Esophagus muscularis mucosa (tissue), 4 donors: ENCODE measurements around the gene TIGD3. TPM values are rescaled to one million over a fixed set of nuclear protein-coding genes. Genes with fewer than 3 reads are reported as not detected.

ENCODE experiments used
- DNase-seq: peaks from one replicate; pipeline ENCODE4 v3.0.0-alpha.2; 2017; ENCODE audit errors: extremely low spot score
- H3K27ac ChIP-seq, 4 donors: fragments of 200-600 bp; sonication (generic); replicated peaks in 1 of 4; 1 replicate in 3 of 4; 2 replicates in 1 of 4; pipeline ENCODE4 v1.5.1; 2016 to 2019; ENCODE audit warnings: mild to moderate bottlenecking in 1 of 4
- H3K27me3 ChIP-seq, 4 donors: fragments of 200-600 bp; sonication (generic); one replicate each; pipeline versions ENCODE4 v1.5.1 to v1.6.0; 2016 to 2019
- H3K36me3 ChIP-seq, 4 donors: fragments of 200-600 bp; sonication (generic); one replicate each; pipeline ENCODE4 v1.5.1; 2016 to 2019
- H3K4me1 ChIP-seq, 4 donors: fragments of 200-600 bp; sonication (generic); one replicate each; pipeline ENCODE4 v1.5.1; 2016 to 2019
- H3K4me3 ChIP-seq, 4 donors: fragments of 200-600 bp; sonication (generic); 1 replicate in 2 of 4; 2 replicates in 2 of 4; pipeline ENCODE4 v1.5.1; 2016 to 2019; ENCODE audit warnings: mild to moderate bottlenecking in 4 of 4, moderate library complexity in 1 of 4
- H3K9me3 ChIP-seq, 4 donors: fragments of 200-600 bp; sonication (generic); 1 replicate in 3 of 4; 2 replicates in 1 of 4; pipeline ENCODE4 v1.5.1; 2016 to 2019
- EP300 ChIP-seq: sonication (generic); formaldehyde crosslinking; IDR thresholded peaks from one replicate; pipeline ENCODE4 v1.6.1; 2017; ENCODE audit warnings: antibody characterized with exemption
- POLR2A ChIP-seq: fragments of 450-650 bp; IDR thresholded peaks from one replicate; pipeline ENCODE4 v1.6.1; 2017; ENCODE audit warnings: antibody characterized with exemption, moderate library complexity, mild to moderate bottlenecking, low read depth
- POLR2AphosphoS5 ChIP-seq, 2 donors: sonication (generic); formaldehyde crosslinking; IDR thresholded peaks; one replicate each; pipeline ENCODE4 v1.6.1; 2017; ENCODE audit warnings: antibody characterized with exemption in 2 of 2
- WGBS: methylation state at CpG from one replicate; pipeline ENCODE4 v1.1.5; 2018; 5-methylcytosine and 5-hydroxymethylcytosine counted together
- intact Hi-C: fragments of 100-400 bp; cut with DNase I; formaldehyde crosslinking; loops from one replicate; pipeline ENCODE4 v1.15.1; 2023
- total RNA-seq, 4 donors: library from RNA; depleted of rRNA; stranded (reverse); fragments of >200 nt; gene quantifications; one replicate each; pipeline versions ENCODE4 v1.1.0 to v1.2.1, GENCODE V29; 2016
- TF ChIP-seq, protein P1 (sequence below), 3 experiments: fragments of 200-600 bp in 2 of 3; fragments of 450-650 bp in 1 of 3; sonication (generic) in 2 of 3; IDR thresholded peaks; one replicate each; pipeline ENCODE4 v1.5.1; 2017 to 2019; ENCODE audit warnings: antibody characterized with exemption in 3 of 3, mild to moderate bottlenecking in 2 of 3, moderate library complexity in 1 of 3

TIGD3 gene
- total RNA-seq, 4 donors from 2014 or later: 0.19 TPM; not detected in 3

DNA sequence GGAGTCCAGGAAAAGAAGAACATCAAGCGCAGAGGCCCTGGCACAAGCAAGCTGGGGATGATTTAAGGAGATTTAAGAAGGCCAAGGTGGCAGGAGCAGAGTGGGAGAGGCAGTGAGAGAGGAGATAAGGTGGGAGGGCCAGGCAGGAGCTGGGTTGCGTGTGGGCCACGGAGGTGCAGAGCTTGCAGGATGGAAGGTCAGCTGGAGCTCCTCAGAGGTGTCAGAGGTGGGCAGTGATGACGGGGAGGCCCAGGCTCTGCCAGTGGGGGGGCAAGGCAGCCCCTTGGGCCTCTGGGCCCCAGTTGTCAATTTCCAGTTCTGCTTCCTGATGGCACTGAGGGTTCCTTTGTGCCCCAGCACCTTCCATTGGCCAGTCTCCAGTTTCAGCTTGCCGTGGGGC is 38.3 kb downstream of the TIGD3 start:
- WGBS: 80% methylated on average over 4 of the region's 5 CpGs
- TF ChIP-seq POLR2A (no peak), EP300 (no peak)
- TF ChIP-seq, protein P1, sequence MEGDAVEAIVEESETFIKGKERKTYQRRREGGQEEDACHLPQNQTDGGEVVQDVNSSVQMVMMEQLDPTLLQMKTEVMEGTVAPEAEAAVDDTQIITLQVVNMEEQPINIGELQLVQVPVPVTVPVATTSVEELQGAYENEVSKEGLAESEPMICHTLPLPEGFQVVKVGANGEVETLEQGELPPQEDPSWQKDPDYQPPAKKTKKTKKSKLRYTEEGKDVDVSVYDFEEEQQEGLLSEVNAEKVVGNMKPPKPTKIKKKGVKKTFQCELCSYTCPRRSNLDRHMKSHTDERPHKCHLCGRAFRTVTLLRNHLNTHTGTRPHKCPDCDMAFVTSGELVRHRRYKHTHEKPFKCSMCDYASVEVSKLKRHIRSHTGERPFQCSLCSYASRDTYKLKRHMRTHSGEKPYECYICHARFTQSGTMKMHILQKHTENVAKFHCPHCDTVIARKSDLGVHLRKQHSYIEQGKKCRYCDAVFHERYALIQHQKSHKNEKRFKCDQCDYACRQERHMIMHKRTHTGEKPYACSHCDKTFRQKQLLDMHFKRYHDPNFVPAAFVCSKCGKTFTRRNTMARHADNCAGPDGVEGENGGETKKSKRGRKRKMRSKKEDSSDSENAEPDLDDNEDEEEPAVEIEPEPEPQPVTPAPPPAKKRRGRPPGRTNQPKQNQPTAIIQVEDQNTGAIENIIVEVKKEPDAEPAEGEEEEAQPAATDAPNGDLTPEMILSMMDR (IDR thresholded peaks at IDR 0.05): no peak
- H3K27ac ChIP-seq: no peak overlapping the region
- intact Hi-C loops: no loop called here
- no peaks in the 10 kb centered on the region for H3K9me3 ChIP-seq
- no peak for DNase-seq
- peaks cover 38 to 47% (median 42%) of the 10 kb centered on the region in 4 donors for H3K4me1 ChIP-seq
- H3K4me3 ChIP-seq: no peak overlapping the region
- peaks cover 30 to 67% (median 62%) of the 10 kb centered on the region in 4 donors for H3K36me3 ChIP-seq
- H3K27me3 ChIP-seq: no peaks in the 10 kb centered on the region

DNA sequence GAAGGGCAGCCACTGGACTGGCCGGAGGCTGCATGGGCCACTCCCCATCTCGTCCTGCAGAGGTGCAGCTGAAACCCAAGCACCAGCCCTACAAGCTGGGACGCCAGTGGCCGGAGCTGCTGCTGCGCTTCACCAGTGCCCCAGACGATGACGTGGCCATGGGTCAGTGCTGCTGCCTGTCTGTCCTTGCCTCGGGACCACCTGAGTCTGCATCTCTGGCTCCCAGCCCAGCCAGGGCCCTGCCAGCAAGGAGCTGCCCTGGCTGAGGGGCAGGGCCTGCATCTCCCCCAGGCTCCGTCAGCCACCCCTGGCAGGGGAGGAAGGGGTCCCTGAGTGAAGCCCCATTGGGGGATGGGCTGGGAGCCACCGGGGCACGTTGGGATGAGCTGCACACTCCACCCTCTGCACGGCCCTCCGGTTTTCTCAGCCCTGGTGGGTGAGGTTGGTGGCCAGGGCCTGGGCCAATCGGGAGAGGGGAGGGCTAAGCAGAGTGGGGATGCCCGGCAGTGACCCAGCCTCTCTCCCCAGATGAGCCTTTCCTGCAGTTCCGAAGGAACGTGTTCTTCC is 39.0 kb downstream of the TIGD3 start:
- H3K36me3 ChIP-seq: peaks cover 33 to 74% (median 69%) of the 10 kb centered on the region in 4 donors
- no peak for DNase-seq

GRCh38 chr11:65394125-65394536 is 39.6 kb downstream of the TIGD3 start:
- Histone ChIP-seq H3K4me3 (no peak overlapping the region), H3K9me3 (no peaks in the 10 kb centered on the region), H3K27ac (no peak overlapping the region), H3K4me1 (peaks cover 27 to 35% (median 30%) of the 10 kb centered on the region in 4 donors), H3K36me3 (peaks cover 37 to 74% (median 74%) of the 10 kb centered on the region in 4 donors), H3K27me3 (no peaks in the 10 kb centered on the region)
- intact Hi-C loops: no loop called here
- TF ChIP-seq POLR2A: no peak
- no peak for TF ChIP-seq EP300
- TF ChIP-seq POLR2AphosphoS5 (IDR thresholded peaks at IDR 0.05): no peak
- TF ChIP-seq, protein P1 (IDR thresholded peaks at IDR 0.05): no peak
- no peak for DNase-seq
- 91% methylated on average over 19 of the region's 20 CpGs for WGBS

More for the DNA sequence above, 39.0 kb downstream of the TIGD3 start:
- TF ChIP-seq POLR2A (no peak), EP300 (no peak), POLR2AphosphoS5 (IDR thresholded peaks at IDR 0.05) (no peak)
- TF ChIP-seq, protein P1 (IDR thresholded peaks at IDR 0.05): no peak
- intact Hi-C loops: no loop called here
- Histone ChIP-seq H3K27ac (no peak overlapping the region), H3K4me1 (peaks cover 32 to 40% (median 35%) of the 10 kb centered on the region in 4 donors), H3K4me3 (no peak overlapping the region), H3K9me3 (no peaks in the 10 kb centered on the region), H3K27me3 (no peaks in the 10 kb centered on the region)
- WGBS: 84% methylated on average over 9 of the region's 17 CpGs

DNA sequence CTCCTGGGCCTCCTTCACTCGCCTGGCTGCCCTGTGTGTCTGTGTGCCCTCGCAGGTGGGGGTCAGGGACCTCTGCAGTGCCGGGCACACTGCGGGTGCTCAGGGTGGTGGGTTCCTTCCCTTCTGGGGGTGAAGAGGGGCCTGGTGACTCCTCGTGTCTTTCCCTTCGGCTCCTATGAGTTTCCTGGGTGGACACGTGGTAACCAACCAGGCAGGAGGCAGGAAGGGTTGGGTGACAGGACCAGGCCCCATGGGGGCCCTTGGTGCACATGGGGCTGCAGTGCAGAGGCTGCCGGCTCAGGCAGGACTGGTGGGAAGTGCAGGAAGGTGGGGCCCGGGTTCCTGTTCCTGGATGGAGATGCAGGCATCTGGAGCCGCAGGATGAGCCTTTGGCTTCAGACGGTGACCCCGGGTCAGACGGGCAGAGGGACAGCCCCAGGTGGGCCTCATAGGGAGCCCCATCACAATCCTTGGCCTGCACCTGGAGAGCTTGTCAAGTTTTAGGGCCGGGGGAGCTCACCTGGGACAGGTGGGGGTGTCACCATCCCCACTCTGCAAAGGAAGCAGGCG is 41.5 kb downstream of the TIGD3 start:
- DNase-seq: no peak

More for the DNA sequence above, 41.5 kb downstream of the TIGD3 start:
- H3K4me3 ChIP-seq: no peak overlapping the region
- no peak overlapping the region for H3K27ac ChIP-seq
- peaks cover 8 to 15% (median 11%) of the 10 kb centered on the region in 4 donors for H3K4me1 ChIP-seq
- H3K9me3 ChIP-seq: no peaks in the 10 kb centered on the region
- intact Hi-C loops: no loop called here
- no peaks in the 10 kb centered on the region for H3K27me3 ChIP-seq
- 89% methylated on average over 10 of the region's 15 CpGs for WGBS
- TF ChIP-seq, protein P1 (IDR thresholded peaks at IDR 0.05): no peak
- TF ChIP-seq POLR2A (no peak), EP300 (no peak), POLR2AphosphoS5 (IDR thresholded peaks at IDR 0.05) (no peak)
- H3K36me3 ChIP-seq: peaks cover 54 to 93% (median 92%) of the 10 kb centered on the region in 4 donors
